IMR-90 (cell line): ENCODE measurements around the gene PRKCE. TPM values are rescaled to one million over a fixed set of nuclear protein-coding genes. Genes with fewer than 3 reads are reported as not detected.

Experiments
- ATAC-seq: fragments of 200-7000 bp; cut with Tn5 transposase; 2 replicates; pipeline ENCODE4 v1.9.1; 2020; ENCODE audit warnings: low read depth, mild to moderate bottlenecking, moderate library complexity
- BruUV-seq: library from RNA; stranded (reverse); fragments of 400-500 nt; replicated peaks from 2 replicates; lab custom pipeline; 2021; lab: Mats Ljungman, UMichigan
- CTCF ChIA-PET: fragments of 300-600 bp; formaldehyde crosslinking; extraction: SDS; loops from one replicate; lab custom pipeline; 2021; ENCODE audit warnings: antibody characterized with exemption; lab: Yijun Ruan, JAX
- POLR2A ChIA-PET: fragments of 300-600 bp; sonication (Branson Sonifier 250); formaldehyde crosslinking; loops from one replicate; lab custom pipeline; 2022; ENCODE audit warnings: antibody characterized with exemption; ENCODE audit not compliant: unreplicated experiment; lab: Charles Lee
- DNase-seq: peaks from one replicate; pipeline ENCODE4 v3.0.0; 2013
- H2AFZ ChIP-seq: replicated peaks from 2 replicates; pipeline ENCODE3; 2013; ENCODE audit warnings: low read length, mild to moderate bottlenecking; ENCODE audit not compliant: poor library complexity
- H2AK5ac ChIP-seq: 2 replicates; pipeline ENCODE4 v1.6.1; 2013; ENCODE audit warnings: low read depth, low read length, inconsistent platforms
- H2AK9ac ChIP-seq: replicated peaks from 2 replicates; pipeline ENCODE3; 2013; ENCODE audit warnings: mild to moderate bottlenecking, low read depth, low read length, moderate library complexity; ENCODE audit not compliant: poor library complexity
- H2BK120ac ChIP-seq: 2 replicates; pipeline ENCODE4 v1.6.1; 2013; ENCODE audit warnings: low read depth, low read length, inconsistent platforms
- H2BK15ac ChIP-seq: 3 replicates; pipeline ENCODE4 v1.6.1; 2013; ENCODE audit warnings: low read depth, low read length, inconsistent platforms
- H2BK20ac ChIP-seq: 2 replicates; pipeline ENCODE4 v1.6.1; 2013; ENCODE audit warnings: low read depth, mild to moderate bottlenecking, inconsistent platforms, low read length, moderate library complexity
- H2BK5ac ChIP-seq: 2 replicates; pipeline ENCODE4 v1.6.1; 2013; ENCODE audit warnings: mild to moderate bottlenecking, low read depth, low read length, inconsistent platforms; ENCODE audit not compliant: poor library complexity, severe bottlenecking
- H3K14ac ChIP-seq: replicated peaks from 2 replicates; pipeline ENCODE4 v1.6.1; 2013; ENCODE audit warnings: low read depth, low read length, inconsistent platforms
- H3K18ac ChIP-seq: 2 replicates; pipeline ENCODE4 v1.6.1; 2013; ENCODE audit warnings: low read depth, low read length, control low read depth
- H3K23ac ChIP-seq: 2 replicates; pipeline ENCODE4 v1.6.1; 2013; ENCODE audit warnings: low read depth, low read length, inconsistent platforms
- H3K27ac ChIP-seq: 2 replicates; pipeline ENCODE4 v1.5.1; 2013; ENCODE audit warnings: mild to moderate bottlenecking, control low read depth, low read length; ENCODE audit not compliant: insufficient read depth
- H3K27me3 ChIP-seq: 2 replicates; pipeline ENCODE4 v1.6.1; 2013; ENCODE audit warnings: low read length; ENCODE audit not compliant: control insufficient read depth, insufficient read depth
- H3K36me3 ChIP-seq: 2 replicates; pipeline ENCODE4 v1.6.1; 2013; ENCODE audit warnings: low read length, mixed read lengths; ENCODE audit not compliant: control insufficient read depth, insufficient read depth
- H3K4ac ChIP-seq: 2 replicates; pipeline ENCODE4 v1.6.1; 2013; ENCODE audit warnings: low read depth, low read length, inconsistent platforms
- H3K4me1 ChIP-seq: 2 replicates; pipeline ENCODE4 v1.6.1; 2013; ENCODE audit warnings: low read length, mixed read lengths; ENCODE audit not compliant: control insufficient read depth, insufficient read depth
- H3K4me2 ChIP-seq: 2 replicates; pipeline ENCODE4 v1.6.1; 2013; ENCODE audit warnings: low read depth, mild to moderate bottlenecking, control low read depth, low read length, moderate library complexity
- H3K4me3 ChIP-seq: 2 replicates; pipeline ENCODE4 v1.5.1; 2013; ENCODE audit warnings: low read depth, mild to moderate bottlenecking, control low read depth, low read length, moderate library complexity; ENCODE audit not compliant: insufficient read depth
- H3K56ac ChIP-seq: 2 replicates; pipeline ENCODE4 v1.6.1; 2013; ENCODE audit warnings: low read length, inconsistent platforms; ENCODE audit not compliant: insufficient read depth; ENCODE audit errors: extremely low read depth
- H3K79me1 ChIP-seq, 2 experiments: 2 replicates each; pipeline ENCODE4 v1.6.1; 2013; ENCODE audit warnings: low read length in 2 of 2, inconsistent platforms in 1 of 2, low read depth in 1 of 2
- H3K9ac ChIP-seq: 2 replicates; pipeline ENCODE4 v1.6.1; 2013; ENCODE audit warnings: low read depth, low read length, control low read depth
- H3K9me1 ChIP-seq: 2 replicates; pipeline ENCODE4 v1.6.1; 2013; ENCODE audit warnings: low read length, inconsistent platforms; ENCODE audit not compliant: insufficient read depth
- H3K9me3 ChIP-seq: 2 replicates; pipeline ENCODE4 v1.6.1; 2013; ENCODE audit warnings: low read length; ENCODE audit not compliant: control insufficient read depth, insufficient read depth
- H4K20me1 ChIP-seq: 2 replicates; pipeline ENCODE4 v1.6.1; 2013; ENCODE audit warnings: low read length, inconsistent platforms; ENCODE audit not compliant: insufficient read depth
- H4K5ac ChIP-seq: 2 replicates; pipeline ENCODE4 v1.6.1; 2013; ENCODE audit warnings: mild to moderate bottlenecking, low read depth, low read length, control low read depth
- H4K8ac ChIP-seq, 2 experiments: 2 replicates each; pipeline ENCODE4 v1.6.1; 2013; ENCODE audit warnings: low read depth in 2 of 2, low read length in 2 of 2, control low read depth in 1 of 2, inconsistent platforms in 1 of 2
- H4K91ac ChIP-seq: 2 replicates; pipeline ENCODE4 v1.6.1; 2013; ENCODE audit warnings: low read depth, low read length, inconsistent platforms; ENCODE audit not compliant: insufficient read depth
- BHLHE40 ChIP-seq: fragments of 150-350 bp; IDR thresholded peaks from 2 replicates; pipeline ENCODE4 v1.6.1; 2016; ENCODE audit warnings: mild to moderate bottlenecking, low read depth, low read length
- CEBPB ChIP-seq: IDR thresholded peaks from 2 replicates; pipeline ENCODE4 v1.6.1; 2012; ENCODE audit warnings: low read depth, low read length, improper control_type of control experiment
- CHD1 ChIP-seq: IDR thresholded peaks from 2 replicates; pipeline ENCODE4 v1.6.1; 2012; ENCODE audit warnings: low read depth, low read length, improper control_type of control experiment
- ELK1 ChIP-seq: fragments of 150-350 bp; IDR thresholded peaks from 2 replicates; pipeline ENCODE4 v1.6.1; 2016; ENCODE audit warnings: low read depth, mild to moderate bottlenecking, low read length, moderate library complexity, borderline replicate concordance
- FOS ChIP-seq: fragments of 150-350 bp; IDR thresholded peaks from 2 replicates; pipeline ENCODE4 v1.6.1; 2016; ENCODE audit warnings: low read depth, low read length
- MAFK ChIP-seq: IDR thresholded peaks from 2 replicates; pipeline ENCODE4 v1.6.1; 2012; ENCODE audit warnings: low read depth, low read length, improper control_type of control experiment
- MAZ ChIP-seq: IDR thresholded peaks from 2 replicates; pipeline ENCODE4 v1.6.1; 2012; ENCODE audit warnings: low read depth, mild to moderate bottlenecking, low read length, improper control_type of control experiment, moderate library complexity, borderline replicate concordance
- MXI1 ChIP-seq: IDR thresholded peaks from 2 replicates; pipeline ENCODE4 v1.6.1; 2012; ENCODE audit warnings: low read depth, mild to moderate bottlenecking, low read length, moderate library complexity, borderline replicate concordance
- NFE2L2 ChIP-seq: fragments of 150-350 bp; IDR thresholded peaks from 2 replicates; pipeline ENCODE4 v1.6.1; 2016; ENCODE audit warnings: low read depth, mild to moderate bottlenecking, low read length
- POLR2A ChIP-seq: IDR thresholded peaks from 2 replicates; pipeline ENCODE4 v1.6.1; 2012; ENCODE audit warnings: mild to moderate bottlenecking, low read depth, low read length
- RAD21 ChIP-seq: IDR thresholded peaks from 2 replicates; pipeline ENCODE4 v1.6.1; 2012; ENCODE audit warnings: low read length, improper control_type of control experiment
- RCOR1 ChIP-seq: IDR thresholded peaks from 2 replicates; pipeline ENCODE4 v1.6.1; 2012; ENCODE audit warnings: mild to moderate bottlenecking, low read length, improper control_type of control experiment; ENCODE audit not compliant: insufficient replicate concordance
- RFX5 ChIP-seq: IDR thresholded peaks from 2 replicates; pipeline ENCODE4 v1.8.0; 2012; ENCODE audit warnings: low read depth, mild to moderate bottlenecking, low read length, moderate library complexity
- SMC3 ChIP-seq: fragments of 150-350 bp; IDR thresholded peaks from 2 replicates; pipeline ENCODE4 v1.6.1; 2016; ENCODE audit warnings: low read depth, mild to moderate bottlenecking, antibody characterized with exemption, low read length, moderate library complexity
- WGBS, 2 experiments: methylation state at CpG; one replicate each; pipeline versions ENCODE4 v1.1.5 to v1.1.7; 2013; ENCODE audit warnings: missing lambda C conversion rate in 2 of 2; ENCODE audit not compliant: insufficient read length in 1 of 2; ENCODE audit errors: extremely low coverage in 2 of 2; 5-methylcytosine and 5-hydroxymethylcytosine counted together
- dilution Hi-C: fragments of 300-500 bp; cut with HindIII; formaldehyde crosslinking; loops from one replicate; pipeline ENCODE4 v1.14.3; 2018; ENCODE audit warnings: low sequenced_read_pairs; ENCODE audit not compliant: unreplicated experiment
- in situ Hi-C: fragments of 300-500 bp; cut with MboI; formaldehyde crosslinking; loops from 3 replicates; pipeline ENCODE4 v1.14.3; 2019; ENCODE audit warnings: low sequenced_read_pairs, inconsistent platforms, mixed read lengths
- intact Hi-C: fragments of 100-400 bp; cut with micrococcal nuclease; formaldehyde crosslinking; loops from 2 replicates; pipeline ENCODE4 v1.10.0; 2022
- polyA plus RNA-seq, 3 experiments: library from polyadenylated mRNA; depleted of rRNA; stranded (reverse); fragments of >200 nt; gene quantifications; 2 replicates each; pipeline ENCODE4 v1.2.3, GENCODE V29; 2012; ENCODE audit warnings: low replicate concordance in 1 of 3
- total RNA-seq: library from RNA; depleted of rRNA; stranded (reverse); fragments of >200 nt; gene quantifications from 2 replicates; pipeline ENCODE4 v1.2.3, GENCODE V29; 2012
- TF ChIP-seq, protein P1 (sequence below): conservative IDR thresholded peaks from 2 replicates; pipeline ENCODE4 v1.5.1; 2012; ENCODE audit warnings: mild to moderate bottlenecking, low read depth, low read length, improper control_type of control experiment
- TF ChIP-seq, protein P2 (sequence below): fragments of 150-350 bp; IDR thresholded peaks from 2 replicates; pipeline ENCODE4 v1.6.1; 2017; ENCODE audit warnings: mild to moderate bottlenecking, antibody characterized with exemption, low read length, low read depth

The PRKCE gene
- total and polyA plus RNA-seq, 2 of the 4 experiments (the other 2 are of a cell fraction), result 8.1 to 32.4 TPM

DNA sequence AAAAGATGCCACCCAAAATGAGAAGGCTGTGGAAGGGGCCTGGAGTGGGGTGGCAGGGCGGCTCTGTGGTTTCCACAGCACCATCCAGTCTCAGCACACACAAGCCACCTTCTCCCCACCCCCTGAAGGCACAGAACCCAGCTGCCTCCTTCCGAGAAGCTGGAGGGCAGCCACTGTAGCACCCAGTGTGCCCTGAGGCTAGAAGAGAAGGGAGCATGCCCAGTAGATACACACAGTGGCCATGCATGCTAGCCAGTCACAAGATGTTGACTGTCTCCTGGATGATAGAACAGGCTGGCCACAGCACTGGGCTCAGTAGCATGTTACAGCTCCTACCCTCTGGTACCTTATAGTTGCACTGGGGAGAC lies 496.9 kb downstream of the PRKCE start:
- ChIA-PET POLR2A (no interaction called here), CTCF (no interaction called here)
- intact Hi-C loops, result no loop called here
- H3K27ac ChIP-seq, result no peak overlapping the region
- peaks cover 0 to 33% of the 10 kb centered on the region in 2 experiments; a peak in 2 of 4 replicates for H3K79me1 ChIP-seq
- no peak overlapping the region; a peak in 1 of 4 replicates for H4K8ac ChIP-seq
- no peak overlapping the region for H3K9ac ChIP-seq
- H3K23ac ChIP-seq, result no peak overlapping the region
- H3K4me3 ChIP-seq, result no peak overlapping the region
- H3K9me3 ChIP-seq, result no peaks in the 10 kb centered on the region
- H2AK5ac ChIP-seq, result 0 out of 2 replicates have a peak overlapping the region, but pooled peaks have one; percentile 27
- H3K56ac ChIP-seq, result no peak overlapping the region
- BruUV-seq, result no TSS peak
- H2AK9ac ChIP-seq, result no peak overlapping the region
- peaks cover 10% of the 10 kb centered on the region for H3K4me1 ChIP-seq
- peaks cover 16% of the 10 kb centered on the region for H3K9me1 ChIP-seq
- no peak overlapping the region for H2BK15ac ChIP-seq
- DNase-seq (no peak), ATAC-seq (no peak)
- H4K20me1 ChIP-seq, result peaks cover 8% of the 10 kb centered on the region
- no peak overlapping the region for H2BK120ac ChIP-seq
- dilution Hi-C loops, result no loop called here
- H2BK5ac ChIP-seq, result no peak overlapping the region
- H2AFZ ChIP-seq, result no peak overlapping the region
- H2BK20ac ChIP-seq, result no peak overlapping the region
- H4K91ac ChIP-seq, result no peak overlapping the region
- H3K18ac ChIP-seq, result no peak overlapping the region
- WGBS, 2 experiments, result 100% methylated on average over 1 of the region's 2 CpGs; no CpG with 5 or more reads in 1 of the 2 experiments
- H3K4ac ChIP-seq, result peak overlapping the region; percentile 32; the same call in 1 of the 2 replicates
- no peak overlapping the region for H3K14ac ChIP-seq
- peaks cover 3% of the 10 kb centered on the region for H3K36me3 ChIP-seq
- no peaks in the 10 kb centered on the region for H3K27me3 ChIP-seq
- TF ChIP-seq POLR2A, result no peak
- TF ChIP-seq BHLHE40, result no peak
- TF ChIP-seq MXI1, result no peak
- TF ChIP-seq MAFK, result no peak
- no peak for TF ChIP-seq RFX5
- no peak for TF ChIP-seq RCOR1
- no peak for TF ChIP-seq NFE2L2
- TF ChIP-seq CEBPB, result no peak
- TF ChIP-seq CHD1, result no peak
- no peak for TF ChIP-seq FOS
- TF ChIP-seq, protein P1, sequence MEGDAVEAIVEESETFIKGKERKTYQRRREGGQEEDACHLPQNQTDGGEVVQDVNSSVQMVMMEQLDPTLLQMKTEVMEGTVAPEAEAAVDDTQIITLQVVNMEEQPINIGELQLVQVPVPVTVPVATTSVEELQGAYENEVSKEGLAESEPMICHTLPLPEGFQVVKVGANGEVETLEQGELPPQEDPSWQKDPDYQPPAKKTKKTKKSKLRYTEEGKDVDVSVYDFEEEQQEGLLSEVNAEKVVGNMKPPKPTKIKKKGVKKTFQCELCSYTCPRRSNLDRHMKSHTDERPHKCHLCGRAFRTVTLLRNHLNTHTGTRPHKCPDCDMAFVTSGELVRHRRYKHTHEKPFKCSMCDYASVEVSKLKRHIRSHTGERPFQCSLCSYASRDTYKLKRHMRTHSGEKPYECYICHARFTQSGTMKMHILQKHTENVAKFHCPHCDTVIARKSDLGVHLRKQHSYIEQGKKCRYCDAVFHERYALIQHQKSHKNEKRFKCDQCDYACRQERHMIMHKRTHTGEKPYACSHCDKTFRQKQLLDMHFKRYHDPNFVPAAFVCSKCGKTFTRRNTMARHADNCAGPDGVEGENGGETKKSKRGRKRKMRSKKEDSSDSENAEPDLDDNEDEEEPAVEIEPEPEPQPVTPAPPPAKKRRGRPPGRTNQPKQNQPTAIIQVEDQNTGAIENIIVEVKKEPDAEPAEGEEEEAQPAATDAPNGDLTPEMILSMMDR, result no peak
- TF ChIP-seq, protein P2, sequence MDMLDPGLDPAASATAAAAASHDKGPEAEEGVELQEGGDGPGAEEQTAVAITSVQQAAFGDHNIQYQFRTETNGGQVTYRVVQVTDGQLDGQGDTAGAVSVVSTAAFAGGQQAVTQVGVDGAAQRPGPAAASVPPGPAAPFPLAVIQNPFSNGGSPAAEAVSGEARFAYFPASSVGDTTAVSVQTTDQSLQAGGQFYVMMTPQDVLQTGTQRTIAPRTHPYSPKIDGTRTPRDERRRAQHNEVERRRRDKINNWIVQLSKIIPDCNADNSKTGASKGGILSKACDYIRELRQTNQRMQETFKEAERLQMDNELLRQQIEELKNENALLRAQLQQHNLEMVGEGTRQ, result no peak
- no peak for TF ChIP-seq RAD21
- TF ChIP-seq SMC3, result no peak
- TF ChIP-seq ELK1, result no peak
- no peak for TF ChIP-seq MAZ
- no peak overlapping the region for H3K4me2 ChIP-seq
- in situ Hi-C loops, result no loop called here
- no peak overlapping the region for H4K5ac ChIP-seq
